ENCODE results near the gene EYA3. TPM values are rescaled to one million over a fixed set of nuclear protein-coding genes. Genes with fewer than 3 reads are reported as not detected.

Gene EYA3
- total and polyA plus RNA-seq, 2 donors (not counting 3 experiments of a cell fraction or from before 2014, with no cell fraction given): 12.7 to 33.0 TPM

GRCh38 chr1:28127617-28128257 lies 39.3 kb upstream of the EYA3 start:
- Histone ChIP-seq H3K4me3 (replicated peaks in 1 of 3; ENCODE audit: insufficient read depth in 1 of 3, low read depth in 1 of 3, low read length in 3 of 3) (no peak overlapping the region), H4K20me1 (replicated peaks; ENCODE audit: control insufficient read depth, extremely low read depth, insufficient read depth, low read length) (no peaks in the 10 kb centered on the region), H2AFZ (ENCODE audit: low read depth, low read length) (no peak overlapping the region), H3K27ac (ENCODE audit: insufficient read depth, low read depth, low read length) (no peak overlapping the region), H3K4me2 (ENCODE audit: insufficient read depth, low read length) (no peak overlapping the region), H3K27me3 (ENCODE audit: control insufficient read depth in 2 of 2, insufficient read depth in 2 of 2, low read length in 2 of 2) (peaks cover 10% of the 10 kb centered on the region in 2 experiments), H3K9ac (replicated peaks; ENCODE audit: extremely low read depth, insufficient read depth, low read length) (no peak overlapping the region), H3K4me1 (ENCODE audit: control insufficient read depth, extremely low read depth, insufficient read depth, low read length) (no peaks in the 10 kb centered on the region), H3K9me3 (replicated peaks; ENCODE audit: control insufficient read depth, insufficient read depth, low read length) (no peaks in the 10 kb centered on the region), H3K36me3 (ENCODE audit: control insufficient read depth in 2 of 2, extremely low read depth in 1 of 2, insufficient read depth in 2 of 2, low read length in 2 of 2) (no peaks in the 10 kb centered on the region), H3K79me2 (ENCODE audit: control insufficient read depth, insufficient read depth, low read length) (no peaks in the 10 kb centered on the region), H3K9me1 (replicated peaks; ENCODE audit: control insufficient read depth, extremely low read depth, insufficient read depth, low read length) (no peaks in the 10 kb centered on the region)
- POLR2A ChIA-PET: no interaction called here
- CTCF ChIA-PET: no interaction called here
- DNase-seq (ENCODE audit: low read depth, low spot score) (no peak), FAIRE-seq (no peak)
- TF ChIP-seq JUN (IDR thresholded peaks at IDR 0.05; ENCODE audit: borderline replicate concordance, insufficient read depth, insufficient read length, low read depth): no peak
- TF ChIP-seq CTCF (IDR thresholded peaks at IDR 0.05; ENCODE audit: extremely low read depth in 1 of 2, insufficient read depth in 1 of 2, low read depth in 1 of 2, low read length in 2 of 2): no peak
- no peak for TF ChIP-seq GATA2 (IDR thresholded peaks at IDR 0.05; ENCODE audit: insufficient read depth, insufficient read length, low read depth, low read length)
- TF ChIP-seq MAX (IDR thresholded peaks at IDR 0.05; ENCODE audit: insufficient read depth, insufficient read length): no peak
- no peak for TF ChIP-seq POLR2A (IDR thresholded peaks at IDR 0.05; ENCODE audit: low read depth, low read length)
- TF ChIP-seq FOS (IDR thresholded peaks at IDR 0.05; ENCODE audit: borderline replicate concordance, insufficient read depth, low read length): no peak
- TF ChIP-seq EZH2 (IDR thresholded peaks at IDR 0.05; ENCODE audit: borderline replicate concordance, low read depth, low read length, severe bottlenecking): no peak
- TF ChIP-seq MYC (IDR thresholded peaks at IDR 0.05; ENCODE audit: low read depth, low read length): no peak
- TF ChIP-seq POLR2AphosphoS5 (IDR thresholded peaks at IDR 0.05; ENCODE audit: insufficient read depth, low read depth, low read length): no peak
- no TSS peak for BruUV-seq (replicated peaks)
- dilution Hi-C loops (cut with MboI; ENCODE audit: extremely low pct_ligation_motif_present, low sequenced_read_pairs): no loop called here
- intact Hi-C loops (cut with micrococcal nuclease): no loop called here

Measured in endothelial cell of umbilical vein (primary cell).